GM23338 (cell line): ENCODE measurements around the gene BRCA1. TPM values are rescaled to one million over a fixed set of nuclear protein-coding genes. Genes with fewer than 3 reads are reported as not detected.

Experiments
- ATAC-seq: fragments of 200-7000 bp; cut with Tn5 transposase; 3 replicates; pipeline ENCODE4 v1.9.1; 2020
- DNase-seq: peaks from one replicate; pipeline ENCODE4 v3.0.0-alpha.2; 2015; ENCODE audit warnings: low spot score
- H2AFZ ChIP-seq: fragments of 200-600 bp; sonication (generic); 2 replicates; pipeline ENCODE4 v1.8.0; 2016; ENCODE audit warnings: antibody characterized with exemption, mild to moderate bottlenecking, moderate library complexity
- H3F3A ChIP-seq: fragments of 200-600 bp; sonication (generic); replicated peaks from 2 replicates; pipeline ENCODE4 v1.8.0; 2017; ENCODE audit warnings: antibody characterized with exemption, mixed run types, low read depth
- H3K27ac ChIP-seq: fragments of 200-600 bp; sonication (generic); 2 replicates; pipeline ENCODE4 v1.6.1; 2016; ENCODE audit warnings: low read depth
- H3K27me3 ChIP-seq: fragments of 200-600 bp; sonication (generic); 2 replicates; pipeline ENCODE4 v1.8.0; 2016; ENCODE audit warnings: mild to moderate bottlenecking, mixed run types, moderate library complexity; ENCODE audit not compliant: insufficient read depth
- H3K36me3 ChIP-seq: fragments of 200-600 bp; sonication (generic); 2 replicates; pipeline ENCODE4 v1.8.0; 2016; ENCODE audit warnings: mild to moderate bottlenecking; ENCODE audit not compliant: insufficient read depth
- H3K4me1 ChIP-seq: fragments of 200-600 bp; sonication (generic); 2 replicates; pipeline ENCODE4 v1.8.0; 2016; ENCODE audit warnings: mild to moderate bottlenecking, moderate library complexity; ENCODE audit not compliant: insufficient read depth
- H3K4me2 ChIP-seq: fragments of 200-600 bp; sonication (generic); 2 replicates; pipeline ENCODE4 v1.7.1; 2017; ENCODE audit warnings: mixed run types
- H3K4me3 ChIP-seq: fragments of 200-600 bp; sonication (generic); 2 replicates; pipeline ENCODE4 v1.6.1; 2016; ENCODE audit warnings: mixed run types
- H3K79me2 ChIP-seq: fragments of 200-600 bp; sonication (generic); replicated peaks from 2 replicates; pipeline ENCODE4 v1.8.0; 2017; ENCODE audit warnings: mild to moderate bottlenecking; ENCODE audit not compliant: insufficient read depth
- H3K9me2 ChIP-seq: fragments of 200-600 bp; sonication (generic); 2 replicates; pipeline ENCODE4 v1.8.0; 2017; ENCODE audit not compliant: insufficient read depth
- H4K20me1 ChIP-seq: fragments of 200-600 bp; sonication (generic); replicated peaks from 2 replicates; pipeline ENCODE4 v1.8.0; 2017; ENCODE audit warnings: mild to moderate bottlenecking; ENCODE audit not compliant: insufficient read depth
- H3K27ac Mint-ChIP-seq: 2 replicates; pipeline ENCODE4 v1.8.0; 2020; ENCODE audit warnings: inconsistent platforms, mild to moderate bottlenecking, moderate library complexity, mixed read lengths
- H3K27me3 Mint-ChIP-seq: 3 replicates; pipeline ENCODE4 v1.8.0; 2022; ENCODE audit warnings: low read depth, mild to moderate bottlenecking, moderate library complexity, mixed read lengths, inconsistent platforms; ENCODE audit not compliant: insufficient read depth, poor library complexity
- H3K36me3 Mint-ChIP-seq: 3 replicates; pipeline ENCODE4 v1.8.0; 2021; ENCODE audit warnings: low read depth, mild to moderate bottlenecking, inconsistent platforms, moderate library complexity, mixed read lengths
- H3K4me1 Mint-ChIP-seq: 3 replicates; pipeline ENCODE4 v1.8.0; 2020; ENCODE audit warnings: mild to moderate bottlenecking, inconsistent platforms, mixed read lengths
- H3K4me3 Mint-ChIP-seq: 3 replicates; pipeline ENCODE4 v1.8.0; 2021; ENCODE audit warnings: moderate library complexity, mild to moderate bottlenecking, inconsistent platforms, mixed read lengths
- H3K9me3 Mint-ChIP-seq: 3 replicates; pipeline ENCODE4 v1.8.0; 2020; ENCODE audit warnings: moderate library complexity, mild to moderate bottlenecking, inconsistent platforms, mixed read lengths
- CREB1 ChIP-seq: fragments of 250-450 bp; sonication (Bioruptor Pico); IDR thresholded peaks from 2 replicates; pipeline ENCODE4 v1.5.0; 2020; ENCODE audit warnings: low read depth, mild to moderate bottlenecking, moderate library complexity
- CTCF ChIP-seq, 2 experiments: fragments of 200-600 bp in 1 of 2; sonication (generic) in 1 of 2; conservative IDR thresholded peaks; 2 replicates each; pipeline versions ENCODE4 v1.5.1 to v1.6.1; 2016 to 2017; ENCODE audit warnings: antibody characterized with exemption in 2 of 2, low read depth in 2 of 2, mild to moderate bottlenecking in 2 of 2, moderate library complexity in 1 of 2
- ETS1 ChIP-seq: IDR thresholded peaks from 2 replicates; pipeline ENCODE4 v1.6.1; 2016; ENCODE audit warnings: antibody characterized with exemption
- EZH2 ChIP-seq: fragments of 200-600 bp; sonication (generic); IDR thresholded peaks from one replicate; pipeline ENCODE4 v1.8.0; 2017; ENCODE audit warnings: antibody characterized with exemption, mild to moderate bottlenecking, low read depth; ENCODE audit not compliant: unreplicated experiment
- EZH2phosphoT487 ChIP-seq: fragments of 200-600 bp; sonication (generic); IDR thresholded peaks from one replicate; pipeline ENCODE4 v1.8.1; 2018; ENCODE audit warnings: antibody characterized with exemption; ENCODE audit not compliant: unreplicated experiment
- JUNB ChIP-seq: IDR thresholded peaks from one replicate; pipeline ENCODE4 v1.6.1; 2016; ENCODE audit warnings: antibody characterized with exemption; ENCODE audit not compliant: unreplicated experiment
- NANOG ChIP-seq: IDR thresholded peaks from 2 replicates; pipeline ENCODE4 v1.6.1; 2016; ENCODE audit warnings: antibody characterized with exemption, borderline replicate concordance
- POLR2AphosphoS5 ChIP-seq: IDR thresholded peaks from 2 replicates; pipeline ENCODE4 v1.6.1; 2016; ENCODE audit warnings: antibody characterized with exemption, low read depth
- REST ChIP-seq: IDR thresholded peaks from one replicate; pipeline ENCODE4 v1.6.1; 2018; ENCODE audit warnings: antibody characterized with exemption; ENCODE audit not compliant: unreplicated experiment
- STAT1 ChIP-seq: IDR thresholded peaks from one replicate; pipeline ENCODE4 v1.6.1; 2016; ENCODE audit warnings: antibody characterized with exemption; ENCODE audit not compliant: unreplicated experiment
- ZNF114 ChIP-seq: fragments of 250-450 bp; sonication (Bioruptor Pico); IDR thresholded peaks from 2 replicates; pipeline ENCODE4 v1.5.0; 2020; ENCODE audit warnings: mild to moderate bottlenecking, moderate library complexity
- ZNF331 ChIP-seq: fragments of 250-450 bp; sonication (Bioruptor Pico); IDR thresholded peaks from 2 replicates; pipeline ENCODE4 v1.5.0; 2020; ENCODE audit warnings: low read depth, mild to moderate bottlenecking, moderate library complexity
- ZNF462 ChIP-seq: fragments of 250-450 bp; sonication (Bioruptor Pico); IDR thresholded peaks from 2 replicates; pipeline ENCODE4 v1.5.0; 2020; ENCODE audit warnings: mild to moderate bottlenecking, moderate library complexity
- polyA plus RNA-seq: library from polyadenylated mRNA; unstranded; fragments of >200 nt; fragmentation: Nextera tagmentation; extraction: Ambion mirVana; gene quantifications from 2 replicates; pipeline ENCODE4 v1.2.1, GENCODE V29; 2016
- total RNA-seq: library from RNA; depleted of rRNA; stranded (reverse); fragments of >200 nt; shearing (Covaris generic); gene quantifications from 2 replicates; pipeline ENCODE4 v1.2.3, GENCODE V29; 2014

The BRCA1 gene
- total and polyA plus RNA-seq, 2 experiments from 2014 or later: 43.2 to 45.9 TPM

GRCh38 chr17:43140396-43141332, 15.5 kb upstream of the BRCA1 start:
- H3K36me3 ChIP-seq: no peaks in the 10 kb centered on the region
- no peak for DNase-seq
- H3K79me2 ChIP-seq: no peaks in the 10 kb centered on the region
- 0 out of 2 replicates have a peak, but pooled peaks cover 4% of the 10 kb centered on the region for H3F3A ChIP-seq
- TF ChIP-seq STAT1 (no peak), EZH2phosphoT487 (no peak), NANOG (no peak), ZNF331 (CRISPR knock-in tag) (no peak), JUNB (no peak), ETS1 (no peak), ZNF462 (no peak), REST (no peak), EZH2 (no peak), POLR2AphosphoS5 (no peak), ZNF114 (CRISPR knock-in tag) (no peak), CREB1 (CRISPR knock-in tag) (no peak), CTCF (conservative IDR thresholded peaks at IDR 0.05; ENCODE audit: low read depth in 2 of 2) (no peak)
- Mint-ChIP-seq H3K27me3 (peaks cover 2% of the 10 kb centered on the region), H3K4me1 (peaks cover 15% of the 10 kb centered on the region), H3K9me3 (peaks cover 17% of the 10 kb centered on the region; the same call in 2 of the 3 replicates), H3K27ac (peak overlapping the region; percentile 77; the same call in 1 of the 2 replicates), H3K36me3 (peaks cover 24% of the 10 kb centered on the region), H3K4me3 (no peak overlapping the region; the same call in 2 of the 3 replicates)
- H3K4me2 ChIP-seq: no peak overlapping the region
- H3K4me3 ChIP-seq: no peak overlapping the region
- H3K27me3 ChIP-seq: no peaks in the 10 kb centered on the region
- ATAC-seq: no peak
- no peak overlapping the region for H3K27ac ChIP-seq
- peaks cover 3% of the 10 kb centered on the region; the same call in 1 of the 2 replicates for H3K4me1 ChIP-seq
- no peak overlapping the region for H2AFZ ChIP-seq
- no peaks in the 10 kb centered on the region for H4K20me1 ChIP-seq
- no peaks in the 10 kb centered on the region for H3K9me2 ChIP-seq
